ENCODE measurements around the gene VPS54. TPM values are rescaled to one million over a fixed set of nuclear protein-coding genes. Genes with fewer than 3 reads are reported as not detected.

The VPS54 gene
- total RNA-seq, 1 experiment from 2014 or later: 12.4 TPM

DNA sequence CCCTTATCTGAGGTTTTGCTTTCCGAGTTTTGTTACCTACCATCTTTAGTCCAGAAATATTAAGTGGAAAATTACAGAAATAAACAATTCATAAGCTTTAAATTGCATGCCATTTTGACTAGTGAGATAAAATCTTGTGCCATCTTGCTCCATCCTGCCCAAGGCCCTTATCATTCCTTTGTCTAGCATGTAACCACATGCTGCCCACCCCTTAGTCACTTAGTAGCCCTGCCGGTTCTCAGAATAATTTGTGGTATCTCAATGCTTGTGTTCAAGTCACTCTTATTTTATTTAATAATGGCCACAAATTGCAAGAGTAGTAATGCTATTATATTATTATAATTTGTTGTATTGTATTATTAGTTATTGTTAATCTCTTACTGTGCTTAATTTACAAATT, 36.8 kb upstream of the VPS54 start:
- TF ChIP-seq ZFX (IDR thresholded peaks at IDR 0.05) (no peak), POLR2AphosphoS5 (IDR thresholded peaks at IDR 0.05; ENCODE audit: low read depth, low read length) (no peak), SRF (IDR thresholded peaks at IDR 0.05; ENCODE audit: low read depth) (no peak), CBX3 (IDR thresholded peaks at IDR 0.05; ENCODE audit: low read depth) (no peak), SP1 (IDR thresholded peaks at IDR 0.05; ENCODE audit: low read depth) (no peak), SIN3A (IDR thresholded peaks at IDR 0.05; ENCODE audit: low read depth) (no peak), EGR1 (IDR thresholded peaks at IDR 0.05; ENCODE audit: low read depth) (no peak), ZNF274 (IDR thresholded peaks at IDR 0.05; ENCODE audit: low read depth, low read length) (no peak), RAD21 (IDR thresholded peaks at IDR 0.05; ENCODE audit: low read depth) (no peak), TCF7L2 (IDR thresholded peaks at IDR 0.05; ENCODE audit: borderline replicate concordance, extremely low read depth, insufficient read depth, insufficient read length) (no peak), YY1 (IDR thresholded peaks at IDR 0.05; ENCODE audit: extremely low read depth, insufficient replicate concordance, low read depth, low read length) (no peak), ELF1 (IDR thresholded peaks at IDR 0.05; ENCODE audit: borderline replicate concordance, low read depth) (no peak), JUND (IDR thresholded peaks at IDR 0.05) (no peak), FOSL1 (IDR thresholded peaks at IDR 0.05; ENCODE audit: low read depth) (no peak)
- TF ChIP-seq, protein P1, sequence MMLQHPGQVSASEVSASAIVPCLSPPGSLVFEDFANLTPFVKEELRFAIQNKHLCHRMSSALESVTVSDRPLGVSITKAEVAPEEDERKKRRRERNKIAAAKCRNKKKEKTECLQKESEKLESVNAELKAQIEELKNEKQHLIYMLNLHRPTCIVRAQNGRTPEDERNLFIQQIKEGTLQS (IDR thresholded peaks at IDR 0.05): no peak
- TF ChIP-seq, protein P2, sequence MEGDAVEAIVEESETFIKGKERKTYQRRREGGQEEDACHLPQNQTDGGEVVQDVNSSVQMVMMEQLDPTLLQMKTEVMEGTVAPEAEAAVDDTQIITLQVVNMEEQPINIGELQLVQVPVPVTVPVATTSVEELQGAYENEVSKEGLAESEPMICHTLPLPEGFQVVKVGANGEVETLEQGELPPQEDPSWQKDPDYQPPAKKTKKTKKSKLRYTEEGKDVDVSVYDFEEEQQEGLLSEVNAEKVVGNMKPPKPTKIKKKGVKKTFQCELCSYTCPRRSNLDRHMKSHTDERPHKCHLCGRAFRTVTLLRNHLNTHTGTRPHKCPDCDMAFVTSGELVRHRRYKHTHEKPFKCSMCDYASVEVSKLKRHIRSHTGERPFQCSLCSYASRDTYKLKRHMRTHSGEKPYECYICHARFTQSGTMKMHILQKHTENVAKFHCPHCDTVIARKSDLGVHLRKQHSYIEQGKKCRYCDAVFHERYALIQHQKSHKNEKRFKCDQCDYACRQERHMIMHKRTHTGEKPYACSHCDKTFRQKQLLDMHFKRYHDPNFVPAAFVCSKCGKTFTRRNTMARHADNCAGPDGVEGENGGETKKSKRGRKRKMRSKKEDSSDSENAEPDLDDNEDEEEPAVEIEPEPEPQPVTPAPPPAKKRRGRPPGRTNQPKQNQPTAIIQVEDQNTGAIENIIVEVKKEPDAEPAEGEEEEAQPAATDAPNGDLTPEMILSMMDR (IDR thresholded peaks at IDR 0.05 in 2 of 3, conservative IDR thresholded peaks at IDR 0.05 in 1 of 3; ENCODE audit: borderline replicate concordance in 1 of 3, insufficient read depth in 1 of 3, low read depth in 2 of 3, low read length in 2 of 3): no peak
- TF ChIP-seq, protein P3, sequence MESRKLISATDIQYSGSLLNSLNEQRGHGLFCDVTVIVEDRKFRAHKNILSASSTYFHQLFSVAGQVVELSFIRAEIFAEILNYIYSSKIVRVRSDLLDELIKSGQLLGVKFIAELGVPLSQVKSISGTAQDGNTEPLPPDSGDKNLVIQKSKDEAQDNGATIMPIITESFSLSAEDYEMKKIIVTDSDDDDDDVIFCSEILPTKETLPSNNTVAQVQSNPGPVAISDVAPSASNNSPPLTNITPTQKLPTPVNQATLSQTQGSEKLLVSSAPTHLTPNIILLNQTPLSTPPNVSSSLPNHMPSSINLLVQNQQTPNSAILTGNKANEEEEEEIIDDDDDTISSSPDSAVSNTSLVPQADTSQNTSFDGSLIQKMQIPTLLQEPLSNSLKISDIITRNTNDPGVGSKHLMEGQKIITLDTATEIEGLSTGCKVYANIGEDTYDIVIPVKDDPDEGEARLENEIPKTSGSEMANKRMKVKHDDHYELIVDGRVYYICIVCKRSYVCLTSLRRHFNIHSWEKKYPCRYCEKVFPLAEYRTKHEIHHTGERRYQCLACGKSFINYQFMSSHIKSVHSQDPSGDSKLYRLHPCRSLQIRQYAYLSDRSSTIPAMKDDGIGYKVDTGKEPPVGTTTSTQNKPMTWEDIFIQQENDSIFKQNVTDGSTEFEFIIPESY (IDR thresholded peaks at IDR 0.05; ENCODE audit: extremely low read depth, insufficient replicate concordance, low read length): no peak
- Histone ChIP-seq H3K27me3 (ENCODE audit: insufficient read depth, low read length) (no peaks in the 10 kb centered on the region), H3K36me3 (ENCODE audit: control insufficient read depth in 1 of 2, insufficient read depth in 2 of 2, low read length in 2 of 2) (no peaks in the 10 kb centered on the region), H3K4me2 (ENCODE audit: low read length) (no peak overlapping the region), H2AFZ (ENCODE audit: low read depth, low read length, poor library complexity, severe bottlenecking) (no peak overlapping the region), H3K79me2 (ENCODE audit: insufficient read depth, low read length) (no peaks in the 10 kb centered on the region), H4K20me1 (ENCODE audit: insufficient read depth) (no peaks in the 10 kb centered on the region), H3K27ac (ENCODE audit: low read depth, low read length) (no peak overlapping the region), H3K4me1 (ENCODE audit: control insufficient read depth in 1 of 2, insufficient read depth in 2 of 2, low read length in 2 of 2) (no peaks in the 10 kb centered on the region), H3K9me2 (ENCODE audit: insufficient read depth) (no peaks in the 10 kb centered on the region), H3K4me3 (replicated peaks in 1 of 2; ENCODE audit: low read depth in 1 of 2, low read length in 2 of 2) (no peak overlapping the region), H3K9me3 (ENCODE audit: control insufficient read depth in 1 of 2, insufficient read depth in 1 of 2, low read depth in 1 of 2, low read length in 2 of 2) (no peaks in the 10 kb centered on the region), H3K9ac (ENCODE audit: low read length) (no peak overlapping the region)
- no peak for DNase-seq (ENCODE audit: low read depth, low spot score)
- no peak for ATAC-seq
- intact Hi-C loops (cut with micrococcal nuclease): no loop called here
- ChIA-PET CTCF (no interaction called here), RAD21 (ENCODE audit: low non-redundant PET in 1 of 2, low total read pairs in 2 of 2, uncharacterized antibody in 2 of 2, unreplicated experiment in 2 of 2) (no interaction called here), POLR2A (no interaction called here)
- no TSS peak for BruUV-seq (replicated peaks)
